IgD-negative memory B cell (primary cell): ENCODE results near the gene LARP4B. TPM values are rescaled to one million over a fixed set of nuclear protein-coding genes. Genes with fewer than 3 reads are reported as not detected.

Source experiments
- H3K27ac Mint-ChIP-seq, 3 donors: one replicate each; pipeline ENCODE4 v1.8.0; 2020 to 2022; ENCODE audit warnings: mild to moderate bottlenecking in 3 of 3, mixed read lengths in 3 of 3, moderate library complexity in 1 of 3
- H3K27me3 Mint-ChIP-seq: one replicate; pipeline ENCODE4 v1.8.0; 2021; ENCODE audit warnings: mixed read lengths
- H3K36me3 Mint-ChIP-seq: one replicate; pipeline ENCODE4 v1.8.0; 2020; ENCODE audit warnings: mild to moderate bottlenecking, mixed read lengths
- H3K4me1 Mint-ChIP-seq, 3 donors: one replicate each; pipeline ENCODE4 v1.8.0; 2020 to 2022; ENCODE audit warnings: mixed read lengths in 3 of 3, mild to moderate bottlenecking in 1 of 3
- H3K4me3 Mint-ChIP-seq, 4 donors: one replicate each; pipeline ENCODE4 v1.8.0; 2020 to 2022; ENCODE audit warnings: mild to moderate bottlenecking in 4 of 4, mixed read lengths in 4 of 4, moderate library complexity in 3 of 4
- H3K9me3 Mint-ChIP-seq, 3 donors: one replicate each; pipeline ENCODE4 v1.8.0; 2020 to 2021; ENCODE audit warnings: mixed read lengths in 3 of 3, mild to moderate bottlenecking in 1 of 3
- polyA plus RNA-seq: library from polyadenylated mRNA; unstranded; fragments of 300-500 nt; fragmentation: Illumina TruSeq; gene quantifications from one replicate; pipeline ENCODE4 v1.2.3, GENCODE V29; 2021

The LARP4B gene
- 31.3 TPM for polyA plus RNA-seq

- H3K4me1 Mint-ChIP-seq: peaks cover 23 to 38% (median 27%) of the 10 kb centered on the region in 3 donors
- peaks cover 15% of the 10 kb centered on the region for H3K27me3 Mint-ChIP-seq
- H3K9me3 Mint-ChIP-seq: no peaks in the 10 kb centered on the region
- peak within 1 kb of the TSS; percentile 87 to 95 (median 92) for H3K4me3 Mint-ChIP-seq
- no peaks in the 10 kb centered on the region for H3K36me3 Mint-ChIP-seq
- peak within 1 kb of the TSS; percentile 87 to 97 (median 92) for H3K27ac Mint-ChIP-seq
Observed at GRCh38 chr10:931326-932318, at the start of gene LARP4B. LARP4B (minus strand) TSS chr10:931705; CDS start chr10:885721, 45,984 bp downstream.

- H3K9me3 Mint-ChIP-seq: peaks cover 7 to 18% (median 12%) of the 10 kb centered on the region in 3 donors
- H3K36me3 Mint-ChIP-seq: peaks cover 5% of the 10 kb centered on the region
- H3K27ac Mint-ChIP-seq: no peak overlapping the region
- no peaks in the 10 kb centered on the region for H3K4me1 Mint-ChIP-seq
- no peaks in the 10 kb centered on the region for H3K27me3 Mint-ChIP-seq
- H3K4me3 Mint-ChIP-seq: no peak overlapping the region
Observed at GRCh38 chr10:980468-981093, 49.1 kb upstream of the LARP4B start.

GRCh38 chr10:978826-979421 lies 47.4 kb upstream of the LARP4B start:
- Mint-ChIP-seq H3K36me3 (peaks cover 5% of the 10 kb centered on the region), H3K27me3 (no peaks in the 10 kb centered on the region), H3K4me3 (peak overlapping the region in 1 of 4 donors; percentile 85), H3K27ac (peak overlapping the region in 1 of 3 donors; percentile 6), H3K9me3 (peaks cover 7 to 18% (median 12%) of the 10 kb centered on the region in 3 donors), H3K4me1 (no peaks in the 10 kb centered on the region)

GRCh38 chr10:976316-976715 lies 44.8 kb upstream of the LARP4B start:
- no peak overlapping the region for H3K27ac Mint-ChIP-seq
- H3K27me3 Mint-ChIP-seq: peaks cover 12% of the 10 kb centered on the region
- H3K4me1 Mint-ChIP-seq: no peaks in the 10 kb centered on the region
- peaks cover 7 to 18% (median 15%) of the 10 kb centered on the region in 3 donors for H3K9me3 Mint-ChIP-seq
- H3K36me3 Mint-ChIP-seq: peaks cover 8% of the 10 kb centered on the region
- H3K4me3 Mint-ChIP-seq: no peak overlapping the region

GRCh38 chr10:974785-975074 lies 43.2 kb upstream of the LARP4B start:
- H3K4me3 Mint-ChIP-seq: no peak overlapping the region

GRCh38 chr10:974038-974784 lies 42.7 kb upstream of the LARP4B start:
- peaks cover 7 to 10% (median 8%) of the 10 kb centered on the region in 3 donors for H3K9me3 Mint-ChIP-seq
- peaks cover 0 to 1% (median 0%) of the 10 kb centered on the region in 3 donors for H3K4me1 Mint-ChIP-seq
- H3K27me3 Mint-ChIP-seq: peaks cover 16% of the 10 kb centered on the region
- H3K27ac Mint-ChIP-seq: no peak overlapping the region
- no peak overlapping the region for H3K4me3 Mint-ChIP-seq
- H3K36me3 Mint-ChIP-seq: peaks cover 8% of the 10 kb centered on the region

More at GRCh38 chr10:974785-975074, 43.2 kb upstream of the LARP4B start:
- peaks cover 8% of the 10 kb centered on the region for H3K36me3 Mint-ChIP-seq
- peaks cover 15% of the 10 kb centered on the region for H3K27me3 Mint-ChIP-seq
- H3K9me3 Mint-ChIP-seq: peaks cover 7 to 11% (median 8%) of the 10 kb centered on the region in 3 donors
- H3K4me1 Mint-ChIP-seq: peaks cover 0 to 1% (median 0%) of the 10 kb centered on the region in 3 donors
- H3K27ac Mint-ChIP-seq: no peak overlapping the region

- H3K27me3 Mint-ChIP-seq: peaks cover 26% of the 10 kb centered on the region
- H3K36me3 Mint-ChIP-seq: peaks cover 3% of the 10 kb centered on the region
- peak overlapping the region in 1 of 4 donors; percentile 37 for H3K4me3 Mint-ChIP-seq
- no peak overlapping the region for H3K27ac Mint-ChIP-seq
- H3K4me1 Mint-ChIP-seq: peaks cover 0 to 1% (median 0%) of the 10 kb centered on the region in 3 donors
- peaks cover 0 to 4% (median 2%) of the 10 kb centered on the region in 3 donors for H3K9me3 Mint-ChIP-seq
Observed at GRCh38 chr10:972763-973162, 41.3 kb upstream of the LARP4B start.

GRCh38 chr10:971613-972012 lies 40.1 kb upstream of the LARP4B start:
- H3K27me3 Mint-ChIP-seq: peaks cover 26% of the 10 kb centered on the region
- peaks cover 0 to 4% (median 3%) of the 10 kb centered on the region in 3 donors for H3K9me3 Mint-ChIP-seq
- H3K36me3 Mint-ChIP-seq: peaks cover 3% of the 10 kb centered on the region
- peaks cover 0 to 1% (median 0%) of the 10 kb centered on the region in 3 donors for H3K4me1 Mint-ChIP-seq
- H3K4me3 Mint-ChIP-seq: no peak overlapping the region
- H3K27ac Mint-ChIP-seq: no peak overlapping the region

- Mint-ChIP-seq H3K4me3 (peak overlapping the region in 1 of 4 donors; percentile 70), H3K27me3 (peaks cover 26% of the 10 kb centered on the region)
Observed at GRCh38 chr10:971150-971542, 39.6 kb upstream of the LARP4B start.

GRCh38 chr10:970311-971149 lies 39.0 kb upstream of the LARP4B start:
- Mint-ChIP-seq H3K4me3 (no peak overlapping the region), H3K27ac (no peak overlapping the region), H3K9me3 (peaks cover 0 to 4% (median 3%) of the 10 kb centered on the region in 3 donors), H3K27me3 (peaks cover 26% of the 10 kb centered on the region), H3K4me1 (peaks cover 0 to 1% (median 0%) of the 10 kb centered on the region in 3 donors), H3K36me3 (peaks cover 3% of the 10 kb centered on the region)

More at GRCh38 chr10:971150-971542, 39.6 kb upstream of the LARP4B start:
- H3K4me1 Mint-ChIP-seq: peaks cover 0 to 1% (median 0%) of the 10 kb centered on the region in 3 donors
- no peak overlapping the region for H3K27ac Mint-ChIP-seq
- H3K36me3 Mint-ChIP-seq: peaks cover 3% of the 10 kb centered on the region
- peaks cover 0 to 4% (median 3%) of the 10 kb centered on the region in 3 donors for H3K9me3 Mint-ChIP-seq

- no peak overlapping the region for H3K4me3 Mint-ChIP-seq
- peaks cover 3% of the 10 kb centered on the region for H3K36me3 Mint-ChIP-seq
- peaks cover 26% of the 10 kb centered on the region for H3K27me3 Mint-ChIP-seq
- peaks cover 0 to 4% (median 3%) of the 10 kb centered on the region in 3 donors for H3K9me3 Mint-ChIP-seq
- H3K4me1 Mint-ChIP-seq: peaks cover 0 to 1% (median 0%) of the 10 kb centered on the region in 3 donors
- no peak overlapping the region for H3K27ac Mint-ChIP-seq
Observed at GRCh38 chr10:969473-970150, 38.1 kb upstream of the LARP4B start.

- peaks cover 0 to 4% (median 3%) of the 10 kb centered on the region in 3 donors for H3K9me3 Mint-ChIP-seq
- no peak overlapping the region for H3K27ac Mint-ChIP-seq
- no peak overlapping the region for H3K4me3 Mint-ChIP-seq
- H3K36me3 Mint-ChIP-seq: peaks cover 3% of the 10 kb centered on the region
- H3K27me3 Mint-ChIP-seq: peaks cover 27% of the 10 kb centered on the region
- H3K4me1 Mint-ChIP-seq: peaks cover 0 to 1% (median 0%) of the 10 kb centered on the region in 3 donors
Observed at GRCh38 chr10:968546-969199, 37.2 kb upstream of the LARP4B start.
